Right forelimb (tissue), 1 donor: ENCODE measurements around the gene RPS6KL1.
A peak's percentile ranks its signal among the peaks of the same experiment; 100 is the strongest.

Source experiments
- DNase-seq: peaks from one replicate; pipeline ENCODE4 v3.0.0-alpha.2; 2018

Gene RPS6KL1

DNA sequence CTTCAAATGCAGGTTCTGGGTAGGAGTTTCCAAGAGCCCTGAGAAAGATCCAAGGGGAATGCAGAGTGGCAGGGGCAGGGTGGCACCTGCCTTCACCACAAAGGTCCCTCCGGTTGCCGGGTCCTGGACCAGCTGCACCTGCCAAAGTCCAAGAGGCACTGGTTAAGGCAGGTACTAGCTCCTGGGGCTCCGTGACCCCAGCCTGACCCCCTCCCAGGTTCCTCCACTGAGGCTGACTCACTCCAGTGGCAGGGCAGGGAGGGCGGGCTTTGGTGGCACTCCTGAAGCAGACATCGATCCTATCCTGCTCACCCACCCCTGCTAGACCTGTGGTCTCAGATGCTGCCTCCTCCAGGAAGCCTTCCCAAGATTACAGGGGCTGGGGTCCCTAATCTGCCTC lies 11.4 kb downstream of the RPS6KL1 start:
- DNase-seq, result no peak

DNA sequence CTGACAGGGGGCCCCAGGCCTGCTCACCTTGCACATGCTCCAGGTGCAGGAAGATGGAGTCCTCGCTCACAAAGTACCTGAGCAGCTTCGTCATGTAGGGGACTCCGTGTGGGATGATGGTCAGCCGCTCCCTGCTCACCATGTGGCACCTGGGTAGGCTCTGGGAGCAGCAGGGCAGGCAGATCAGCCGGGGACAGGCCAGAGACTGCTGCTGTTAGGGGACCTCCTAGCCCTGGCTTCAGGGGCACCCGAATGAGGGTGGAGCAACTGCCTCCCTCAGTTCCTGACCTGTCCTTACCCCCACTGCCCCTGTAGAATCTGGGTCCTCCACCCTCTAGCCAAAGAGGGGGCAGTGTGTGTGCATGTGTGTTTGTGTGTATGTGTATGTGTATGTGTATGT lies 11.8 kb downstream of the RPS6KL1 start:
- no peak for DNase-seq

DNA sequence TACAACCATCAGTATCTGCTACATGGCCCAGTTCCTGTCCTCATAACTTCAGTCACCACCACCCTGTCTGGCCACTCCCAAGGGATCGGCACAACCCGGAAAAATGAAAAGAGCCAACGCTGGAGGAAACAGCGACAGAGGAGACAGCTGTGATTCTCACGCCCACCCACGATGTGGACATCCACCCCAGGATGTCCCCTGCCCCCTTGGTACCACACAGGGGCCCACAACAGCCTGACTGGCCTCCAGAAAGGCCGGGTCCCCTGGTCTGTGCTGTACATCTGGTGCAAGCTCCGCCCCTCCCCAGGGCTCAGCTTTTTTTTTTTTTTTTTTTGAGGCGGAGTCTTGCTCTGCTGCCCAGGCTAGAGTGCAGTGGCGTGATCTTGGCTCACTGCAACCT lies 12.5 kb downstream of the RPS6KL1 start:
- no peak for DNase-seq

DNA sequence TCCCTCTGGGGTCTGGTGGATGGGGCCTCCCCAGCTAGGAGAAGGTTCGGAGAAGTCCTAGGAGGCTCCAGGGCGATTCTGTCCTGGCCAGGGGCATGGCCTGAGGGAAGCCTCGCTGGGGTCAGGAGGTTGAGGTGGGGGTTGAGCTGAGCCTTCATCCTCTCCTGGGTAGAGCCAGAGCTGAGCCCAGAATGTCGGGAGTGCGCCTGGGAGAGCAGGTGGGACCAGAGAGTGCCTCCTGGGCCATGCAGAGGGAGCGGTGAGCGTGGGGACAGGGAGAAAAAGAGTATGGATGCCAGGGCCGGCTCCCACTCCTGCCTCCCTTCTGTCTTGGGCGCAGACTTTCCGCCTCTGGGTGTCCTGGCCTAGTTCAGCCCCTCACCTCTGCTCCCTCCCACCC lies 13.1 kb downstream of the RPS6KL1 start:
- DNase-seq, result no peak

DNA sequence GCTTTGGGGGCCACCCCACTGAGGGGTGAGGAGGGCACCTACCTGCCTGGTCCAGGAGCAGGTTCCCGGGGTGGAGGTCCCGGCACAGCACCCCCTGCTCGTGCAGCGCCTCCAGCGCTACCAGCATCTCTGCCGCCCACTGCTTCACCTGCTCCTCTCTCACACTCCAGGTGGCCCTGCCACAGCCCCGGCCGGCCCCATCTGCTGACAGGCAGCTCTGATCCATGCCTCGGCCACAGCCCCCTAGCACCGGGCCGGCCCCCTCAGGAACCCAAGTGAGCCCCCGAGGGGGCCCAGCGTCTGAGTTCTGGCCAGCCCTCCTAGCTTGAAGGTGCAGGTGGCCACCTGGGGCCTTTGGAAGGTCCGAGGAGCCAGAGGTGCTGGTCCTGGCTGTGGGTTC lies 13.6 kb downstream of the RPS6KL1 start:
- no peak for DNase-seq

DNA sequence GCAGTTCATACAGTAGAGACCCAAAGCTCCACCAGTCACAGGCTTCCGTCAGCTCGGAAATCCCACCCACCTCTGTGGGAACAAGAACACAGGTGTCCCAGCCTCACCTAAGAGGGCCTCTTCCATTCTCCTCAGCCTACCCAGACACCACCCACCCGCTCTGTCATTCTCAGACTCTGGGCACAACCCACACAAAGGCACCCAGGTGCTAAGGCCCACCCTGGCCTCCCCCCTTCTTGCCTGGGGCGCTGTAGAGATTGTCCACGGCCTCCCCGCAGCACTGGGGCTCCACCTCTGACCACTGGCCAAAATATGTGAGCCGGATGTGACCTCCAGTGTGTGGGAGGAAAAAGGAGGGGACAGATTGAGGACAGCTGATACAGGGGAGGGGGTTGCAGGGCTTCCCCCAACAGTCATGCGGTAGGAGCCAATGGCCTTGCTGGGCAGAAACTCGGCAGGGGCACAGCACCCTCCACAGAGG lies 14.2 kb downstream of the RPS6KL1 start:
- no peak for DNase-seq

DNA sequence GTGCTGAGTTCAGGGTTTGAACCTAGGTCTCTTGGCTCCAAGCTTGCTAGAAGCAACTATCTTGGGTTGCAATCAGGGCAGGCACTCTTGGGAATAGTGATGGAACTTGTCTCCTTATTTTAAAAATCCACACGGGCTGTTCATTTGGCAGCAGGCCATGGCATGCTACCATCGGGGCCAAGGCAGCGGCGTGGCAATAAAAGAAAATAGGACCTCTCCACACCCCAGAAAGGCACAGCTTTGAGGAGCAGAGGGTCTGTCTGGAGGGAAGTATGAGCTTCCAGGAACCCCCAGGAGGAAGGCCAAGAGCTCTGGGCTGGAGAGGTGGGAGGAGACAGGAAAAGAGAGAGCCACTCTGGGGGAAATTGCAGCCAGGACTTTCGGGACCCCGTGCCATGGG lies 15.3 kb downstream of the RPS6KL1 start:
- no peak for DNase-seq

DNA sequence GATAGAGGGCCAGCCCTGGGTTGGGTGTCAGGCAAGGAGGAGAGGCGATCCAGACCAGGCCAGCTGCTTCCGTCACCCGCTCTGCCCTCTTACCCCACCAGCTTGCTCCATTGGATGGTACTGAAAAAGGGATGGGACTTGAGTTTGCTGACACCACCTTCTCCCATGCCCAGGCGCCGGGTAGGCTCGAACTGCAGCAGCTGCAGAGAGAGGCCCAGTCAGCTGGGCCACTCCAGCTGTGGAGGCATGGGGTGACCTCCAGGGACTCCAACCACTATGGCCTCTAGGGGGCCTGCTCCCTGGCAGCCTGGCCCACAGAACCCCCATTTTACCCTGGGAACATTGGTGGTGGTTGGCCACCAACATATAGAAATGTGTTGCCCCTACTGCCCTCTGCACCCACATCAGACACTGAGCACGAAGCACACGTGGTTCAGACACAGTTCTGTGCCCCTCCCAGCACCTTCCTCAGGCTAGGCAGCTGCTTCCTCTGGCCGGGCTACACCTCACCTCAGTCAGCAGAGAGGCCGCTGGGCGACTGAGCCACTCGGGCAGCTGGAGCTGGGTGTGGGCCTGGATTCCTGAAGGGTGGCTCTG lies 16.0 kb downstream of the RPS6KL1 start:
- DNase-seq, result no peak

DNA sequence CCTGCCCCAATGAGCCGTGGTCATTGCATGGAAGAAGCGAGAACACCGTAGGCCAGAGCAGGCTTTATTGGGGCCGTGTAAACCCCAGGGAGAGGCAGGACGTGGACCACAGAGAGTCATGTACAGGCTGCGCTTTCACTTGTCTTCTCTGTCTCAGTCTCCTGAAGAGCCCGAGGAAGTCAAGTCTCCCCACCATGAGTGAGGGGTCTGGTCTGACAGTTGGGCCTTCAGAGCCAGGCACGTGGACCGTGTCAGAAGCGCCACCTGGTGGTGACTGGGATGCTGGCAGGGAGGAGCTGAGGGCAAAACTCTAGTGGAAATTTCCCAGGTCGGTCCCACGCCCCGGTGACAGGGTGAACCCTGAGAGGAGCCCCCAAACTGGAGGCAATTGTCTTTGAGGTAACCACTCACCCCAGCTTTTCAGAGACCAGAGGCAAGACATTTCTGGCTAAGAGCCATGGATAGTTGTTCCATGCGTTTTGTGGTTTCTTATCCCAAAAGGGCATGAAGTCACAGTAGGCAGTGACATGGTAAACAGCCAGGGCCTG lies 17.4 kb downstream of the RPS6KL1 start:
- DNase-seq, result peak; percentile 84

DNA sequence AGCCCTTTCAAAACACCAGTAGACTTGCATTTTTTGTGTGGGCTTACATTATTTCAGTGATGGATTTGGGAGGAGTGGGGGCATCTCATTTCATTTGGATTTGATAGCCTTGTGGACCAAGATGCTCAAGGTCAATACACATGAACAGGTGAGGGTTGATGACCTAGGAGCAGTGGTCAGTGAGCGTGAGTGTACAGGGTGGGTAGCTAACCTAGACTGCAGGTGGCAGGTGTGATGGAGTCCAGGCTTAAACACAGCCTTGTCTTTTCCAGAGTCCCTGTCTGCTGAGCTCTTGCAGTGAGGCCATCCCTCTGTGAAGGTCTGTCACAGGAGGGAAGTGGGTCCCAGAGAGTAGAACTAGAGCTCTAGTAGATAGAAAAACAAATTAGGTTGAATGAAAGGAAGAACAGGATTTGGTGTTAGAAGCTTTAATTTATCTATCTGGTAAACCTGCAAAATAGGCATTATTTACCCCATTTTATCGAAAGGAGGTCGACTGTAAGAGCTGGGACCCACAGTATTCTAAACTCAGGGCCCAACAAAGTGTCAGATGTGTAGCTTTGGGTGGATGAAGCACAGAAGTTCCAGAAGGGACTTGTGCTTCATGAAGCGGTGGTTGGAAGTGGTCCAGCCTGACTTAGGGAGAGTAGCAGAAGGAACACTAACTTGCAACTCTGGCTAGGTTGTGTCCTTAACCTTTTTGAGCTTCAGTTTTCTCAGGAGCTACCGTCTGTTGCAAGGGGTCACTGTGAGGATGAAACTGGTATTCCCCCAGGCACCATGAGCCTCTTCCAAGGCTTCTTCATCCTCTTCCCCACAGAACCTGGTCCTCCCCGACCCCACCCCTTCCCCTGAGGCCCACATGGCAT lies 18.2 kb downstream of the RPS6KL1 start:
- no peak for DNase-seq

DNA sequence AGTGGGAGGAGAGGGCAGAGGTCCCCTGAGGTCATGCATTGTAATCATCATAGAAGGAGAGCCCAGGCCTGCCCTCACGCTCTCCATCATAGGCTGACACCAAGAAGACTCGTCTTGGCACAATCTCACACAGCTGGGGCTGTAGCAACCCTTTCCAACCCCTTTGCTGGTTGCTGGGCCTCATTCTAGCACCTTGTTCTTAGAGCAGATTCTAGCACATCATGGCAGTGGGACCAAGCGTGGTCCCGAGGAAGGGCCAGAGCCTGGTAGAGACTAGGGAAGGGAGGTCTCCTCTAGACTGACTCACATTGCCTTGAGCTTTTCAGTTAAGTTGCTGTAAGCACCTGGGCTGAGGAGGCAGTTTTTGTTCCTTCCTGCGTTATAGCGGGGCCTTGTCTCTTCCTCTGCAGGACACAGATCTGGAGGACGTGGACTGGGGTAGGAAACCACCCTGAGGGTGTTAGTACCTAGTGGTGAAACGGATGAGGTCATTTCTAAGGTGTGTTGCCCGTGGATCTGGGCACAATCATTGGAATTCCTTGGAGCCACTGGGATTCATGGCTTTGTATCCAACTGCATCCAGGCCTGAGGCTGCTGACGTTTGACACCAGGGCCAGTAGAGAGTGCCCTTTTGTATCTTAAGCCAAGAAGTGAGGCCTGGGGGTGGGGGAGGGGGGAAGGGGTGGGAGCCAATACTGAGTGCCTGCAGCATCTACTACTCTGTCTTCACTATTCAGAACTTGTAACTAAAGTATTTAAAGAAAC lies 19.9 kb downstream of the RPS6KL1 start:
- DNase-seq, result no peak

DNA sequence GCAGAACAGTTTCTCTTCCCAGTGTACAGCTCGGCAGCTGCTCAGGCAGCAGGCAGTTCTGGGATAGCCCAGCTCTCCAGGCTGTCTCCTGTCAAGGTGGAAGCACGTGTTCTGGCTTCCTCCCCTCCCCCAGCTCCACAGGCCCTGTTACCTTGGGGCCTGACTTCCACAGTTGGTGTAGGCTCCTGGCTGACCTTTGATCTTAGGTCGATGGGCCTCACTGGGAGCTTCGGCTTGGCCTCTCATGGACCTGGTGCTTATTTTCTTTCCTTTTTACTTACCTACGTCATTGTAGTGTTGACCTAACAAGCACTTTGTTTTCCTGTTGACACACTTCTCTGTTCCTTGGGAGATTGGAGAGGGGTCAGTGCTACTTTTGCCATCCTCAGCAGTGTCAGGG lies 24.4 kb downstream of the RPS6KL1 start:
- no peak for DNase-seq

DNA sequence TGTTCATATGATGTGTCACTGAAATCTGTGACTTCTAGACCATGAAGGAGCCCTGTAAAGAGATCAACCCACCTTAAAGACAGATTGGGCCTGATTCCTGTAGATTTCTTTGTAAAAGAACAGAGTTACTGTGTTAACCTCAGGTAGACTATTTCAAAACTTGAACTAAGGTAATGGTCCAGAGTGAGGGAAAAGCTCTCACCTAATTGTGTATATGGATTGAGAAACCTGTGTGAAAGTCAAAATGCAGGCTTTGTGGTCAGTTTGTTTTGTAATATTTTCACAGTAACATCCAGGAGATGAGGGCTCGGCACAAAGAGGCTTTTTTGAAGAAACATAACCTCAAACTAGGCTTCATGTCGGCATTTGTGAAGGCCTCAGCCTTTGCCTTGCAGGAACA lies 25.0 kb downstream of the RPS6KL1 start:
- DNase-seq, result no peak

DNA sequence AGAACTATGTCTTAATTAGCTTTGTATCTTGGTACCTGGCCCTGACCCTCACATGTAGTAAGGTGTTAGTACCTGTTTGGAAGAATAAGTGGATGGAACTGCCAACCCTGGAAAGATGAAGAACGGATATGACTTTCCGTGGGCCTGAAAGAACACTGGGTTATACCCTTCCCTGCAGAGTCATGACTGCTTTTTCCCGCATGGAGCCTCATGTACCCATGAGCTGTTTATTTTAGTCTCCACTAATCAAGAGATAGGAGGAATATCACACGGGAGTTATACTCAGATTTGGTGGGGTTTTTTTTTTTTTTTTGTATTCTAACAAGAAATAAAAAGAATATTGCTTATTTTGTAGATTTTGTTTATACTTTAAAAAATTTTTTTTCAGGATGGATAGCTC lies 25.4 kb downstream of the RPS6KL1 start:
- no peak for DNase-seq

DNA sequence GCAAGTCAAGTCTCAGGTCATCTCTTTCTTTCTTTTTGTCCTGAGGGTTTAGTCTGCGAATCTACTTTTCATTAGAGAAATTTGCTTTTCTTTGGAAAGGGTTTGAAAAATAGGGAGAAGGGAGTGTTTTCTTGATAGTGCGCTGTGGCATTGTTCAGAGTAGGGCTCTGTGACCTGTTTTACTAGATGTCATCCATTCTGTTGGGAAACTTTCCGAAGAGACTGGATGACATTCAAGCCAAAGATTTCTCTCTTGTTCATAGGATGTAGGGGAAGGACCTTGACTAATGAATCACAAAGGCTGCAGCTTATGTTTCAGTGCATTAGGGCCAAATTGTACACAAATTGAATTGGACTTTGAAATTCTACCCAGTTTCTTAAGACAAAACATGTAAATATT lies 26.7 kb downstream of the RPS6KL1 start:
- DNase-seq, result no peak

DNA sequence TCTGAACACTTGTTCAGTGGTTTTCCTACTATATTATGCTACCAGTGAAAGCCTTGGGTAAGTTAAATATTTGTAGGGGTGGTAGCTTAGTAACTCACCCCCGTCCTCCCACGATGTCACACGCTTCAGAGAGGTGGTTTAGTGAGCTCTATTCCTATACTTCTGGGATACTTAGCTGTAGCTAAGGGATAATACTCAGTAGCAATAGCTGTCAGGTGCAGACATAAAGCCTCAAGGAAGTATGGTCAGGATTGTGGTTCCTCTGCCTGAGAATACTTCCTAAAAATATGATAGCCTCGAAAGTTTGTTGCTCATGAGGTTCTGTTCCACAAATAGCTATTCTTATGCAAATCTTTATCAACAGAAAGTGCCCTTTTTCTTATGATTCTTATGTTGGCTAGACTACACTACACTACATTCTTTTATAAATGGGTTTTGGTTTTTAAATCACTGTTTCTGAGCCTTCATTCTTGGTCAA lies 29.4 kb downstream of the RPS6KL1 start:
- DNase-seq, result no peak

DNA sequence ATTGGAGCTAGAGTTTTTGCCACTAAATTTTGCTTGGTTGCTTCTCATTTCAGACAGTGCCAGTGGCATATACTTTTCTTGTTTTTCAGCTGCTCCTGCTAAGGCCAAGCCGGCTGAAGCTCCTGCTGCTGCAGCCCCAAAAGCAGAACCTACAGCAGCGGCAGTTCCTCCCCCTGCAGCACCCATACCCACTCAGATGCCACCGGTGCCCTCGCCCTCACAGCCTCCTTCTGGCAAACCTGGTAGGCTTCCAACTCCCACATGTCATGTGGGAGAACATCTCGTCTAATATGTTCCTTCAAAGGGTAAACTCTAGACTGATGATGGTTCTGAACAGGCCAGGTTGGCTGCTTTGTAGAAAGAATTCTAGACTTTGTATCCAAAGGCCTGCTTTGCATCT lies 30.3 kb downstream of the RPS6KL1 start:
- DNase-seq, result no peak

DNA sequence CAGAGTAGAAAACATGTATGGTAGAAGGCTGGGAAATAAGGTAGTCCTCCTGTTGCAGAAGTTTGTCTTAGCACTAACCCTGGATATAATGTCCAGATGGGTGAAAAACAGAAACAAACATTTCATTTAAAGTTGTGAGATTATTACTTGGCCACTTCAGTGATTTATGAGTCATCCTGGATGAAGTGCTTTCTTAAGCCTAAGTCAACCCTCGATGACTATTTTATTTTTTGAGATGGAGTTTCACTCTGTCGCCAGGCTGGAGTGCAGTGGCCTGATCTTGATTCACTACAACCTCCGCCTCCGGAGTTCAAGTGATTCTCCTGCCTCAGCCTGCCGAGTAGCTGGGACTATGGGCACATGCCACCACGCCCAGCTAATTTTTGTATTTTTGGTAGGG lies 31.2 kb downstream of the RPS6KL1 start:
- DNase-seq, result no peak

DNA sequence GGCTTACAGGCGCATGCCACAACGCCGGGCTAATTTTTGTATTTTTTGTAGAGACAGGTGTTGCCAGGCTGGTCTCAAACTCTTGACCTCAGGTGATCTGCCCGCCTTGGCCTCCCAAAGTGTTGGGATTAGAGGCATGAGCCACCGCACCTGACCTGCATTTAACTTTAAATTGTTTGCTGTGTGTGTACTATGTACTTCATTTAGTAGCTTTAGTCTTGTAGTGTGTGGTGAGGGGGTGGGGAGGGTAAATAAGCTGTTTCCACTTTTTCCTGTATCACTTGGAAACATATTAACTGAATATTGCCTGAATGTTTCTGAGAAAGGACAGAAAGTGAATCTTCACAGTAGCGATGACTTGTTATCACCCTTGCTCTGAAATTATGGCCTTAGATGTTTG lies 32.8 kb downstream of the RPS6KL1 start:
- DNase-seq, result no peak

DNA sequence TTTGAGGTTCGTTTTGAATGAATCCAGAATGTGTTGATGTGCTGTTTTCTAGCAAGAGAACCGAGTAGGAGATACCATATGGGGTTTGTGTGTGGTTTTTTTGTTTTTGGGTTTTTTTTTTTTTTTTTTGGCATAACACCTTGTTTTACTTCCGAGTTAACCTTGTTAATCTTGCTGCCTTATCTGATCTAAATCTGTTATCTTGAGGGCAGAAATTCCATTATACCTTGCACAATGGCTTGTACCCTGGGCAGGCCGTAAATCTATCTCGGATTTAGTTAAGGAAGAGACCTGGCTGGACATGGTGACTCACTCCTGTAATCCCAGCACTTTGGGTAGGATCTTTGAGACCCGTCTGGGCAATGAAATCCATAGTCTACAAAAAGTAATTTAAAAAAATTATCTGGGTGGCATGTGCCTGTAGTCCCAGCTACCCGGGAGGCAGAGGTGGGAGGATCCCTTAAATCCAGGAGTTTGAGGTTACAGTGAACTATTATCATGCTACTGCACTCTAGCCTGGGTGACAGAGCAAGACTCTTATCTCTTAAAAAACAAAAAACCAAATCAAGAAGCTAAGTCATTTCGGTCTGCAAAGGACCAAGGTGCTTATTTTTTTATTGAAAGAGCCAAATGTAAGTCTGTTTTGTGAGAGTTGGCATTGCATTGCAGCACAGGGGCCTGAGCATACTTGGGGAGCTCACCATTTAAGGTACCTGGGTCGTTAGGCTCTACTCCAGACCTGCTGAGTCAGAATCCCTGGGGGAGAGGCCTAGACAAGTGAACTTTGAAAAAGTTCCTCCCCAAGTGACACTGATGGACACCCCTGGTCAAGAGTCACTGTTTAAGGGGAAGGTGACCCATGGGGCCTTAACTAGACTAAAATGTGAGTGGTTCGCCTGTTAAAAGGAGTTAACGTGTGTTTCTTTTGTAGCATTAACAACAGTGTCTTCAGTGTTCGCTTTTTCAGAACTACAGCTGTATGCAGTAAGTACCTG lies 34.6 kb downstream of the RPS6KL1 start:
- no peak for DNase-seq

DNA sequence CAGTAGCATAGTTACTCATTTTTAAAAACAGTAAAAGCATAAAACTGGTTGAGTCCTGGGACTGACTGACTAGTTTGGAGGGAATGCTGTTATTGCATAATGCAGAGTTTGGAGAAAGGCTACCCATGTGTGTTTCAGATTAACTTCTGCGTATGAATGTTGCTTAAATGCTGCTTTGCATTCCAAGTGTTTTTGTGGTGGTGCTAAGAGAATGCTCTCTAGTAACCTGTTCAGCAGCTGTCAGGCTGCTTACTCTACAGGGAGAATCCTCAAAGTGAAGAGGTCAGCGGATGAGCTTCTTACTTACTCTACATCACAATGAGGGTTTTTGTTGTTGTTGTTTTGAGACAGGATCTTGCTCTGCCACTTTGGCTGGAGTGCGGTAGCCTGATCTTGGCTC lies 37.1 kb downstream of the RPS6KL1 start:
- DNase-seq, result no peak
